ENCODE results near the gene MYH1.

Gene MYH1

DNA sequence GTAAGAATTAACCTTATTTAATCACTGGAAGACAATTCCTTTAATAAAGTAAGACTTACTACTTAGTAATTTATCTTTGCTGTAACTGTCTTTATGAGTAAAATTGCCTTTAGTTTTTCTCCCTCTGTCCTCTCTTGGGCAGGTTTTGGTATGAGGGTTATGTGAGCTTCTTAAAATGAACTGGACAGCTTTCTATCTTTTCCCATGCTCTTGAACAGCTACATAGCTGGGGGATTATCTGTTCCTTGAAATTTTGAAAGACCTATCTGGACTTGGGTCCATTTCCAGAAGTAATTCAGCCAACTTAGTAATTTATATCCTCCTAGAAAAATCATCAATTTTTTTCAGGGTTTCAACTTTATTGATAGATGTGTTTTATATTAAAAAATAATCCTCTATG lies 3.6 kb upstream of the MYH1 start:
- TF ChIP-seq, protein P1, sequence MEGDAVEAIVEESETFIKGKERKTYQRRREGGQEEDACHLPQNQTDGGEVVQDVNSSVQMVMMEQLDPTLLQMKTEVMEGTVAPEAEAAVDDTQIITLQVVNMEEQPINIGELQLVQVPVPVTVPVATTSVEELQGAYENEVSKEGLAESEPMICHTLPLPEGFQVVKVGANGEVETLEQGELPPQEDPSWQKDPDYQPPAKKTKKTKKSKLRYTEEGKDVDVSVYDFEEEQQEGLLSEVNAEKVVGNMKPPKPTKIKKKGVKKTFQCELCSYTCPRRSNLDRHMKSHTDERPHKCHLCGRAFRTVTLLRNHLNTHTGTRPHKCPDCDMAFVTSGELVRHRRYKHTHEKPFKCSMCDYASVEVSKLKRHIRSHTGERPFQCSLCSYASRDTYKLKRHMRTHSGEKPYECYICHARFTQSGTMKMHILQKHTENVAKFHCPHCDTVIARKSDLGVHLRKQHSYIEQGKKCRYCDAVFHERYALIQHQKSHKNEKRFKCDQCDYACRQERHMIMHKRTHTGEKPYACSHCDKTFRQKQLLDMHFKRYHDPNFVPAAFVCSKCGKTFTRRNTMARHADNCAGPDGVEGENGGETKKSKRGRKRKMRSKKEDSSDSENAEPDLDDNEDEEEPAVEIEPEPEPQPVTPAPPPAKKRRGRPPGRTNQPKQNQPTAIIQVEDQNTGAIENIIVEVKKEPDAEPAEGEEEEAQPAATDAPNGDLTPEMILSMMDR (IDR thresholded peaks at IDR 0.05; ENCODE audit: insufficient read depth, low read depth, low read length, missing control alignments), result no peak
- no peak overlapping the region for H3K4me3 ChIP-seq (ENCODE audit: low read length)
- DNase-seq (ENCODE audit: low read depth), result no peak

DNA sequence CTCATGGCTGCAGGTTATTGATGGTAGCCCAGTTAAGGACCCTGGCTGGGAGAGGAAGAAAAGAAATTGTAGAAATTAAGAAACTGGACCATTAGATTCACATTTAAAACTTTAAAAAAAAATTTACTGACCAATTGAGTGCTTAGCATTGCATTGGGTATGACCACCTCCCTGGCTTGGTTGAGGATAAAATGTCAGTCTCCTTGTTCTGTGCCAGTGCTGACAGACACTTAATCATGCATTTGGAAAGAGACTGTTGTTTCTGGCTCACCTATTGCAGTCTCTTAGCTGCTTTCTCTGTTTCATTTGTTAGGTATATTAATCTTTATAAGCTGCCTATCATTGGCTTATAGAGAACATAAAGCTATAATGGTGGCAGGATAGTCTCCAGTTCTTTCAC lies 1.7 kb downstream of the MYH1 start:
- TF ChIP-seq, protein P1 (IDR thresholded peaks at IDR 0.05; ENCODE audit: insufficient read depth, low read depth, low read length, missing control alignments), result no peak
- H3K4me3 ChIP-seq (ENCODE audit: low read length), result no peak overlapping the region
- no peak for DNase-seq (ENCODE audit: low read depth)

DNA sequence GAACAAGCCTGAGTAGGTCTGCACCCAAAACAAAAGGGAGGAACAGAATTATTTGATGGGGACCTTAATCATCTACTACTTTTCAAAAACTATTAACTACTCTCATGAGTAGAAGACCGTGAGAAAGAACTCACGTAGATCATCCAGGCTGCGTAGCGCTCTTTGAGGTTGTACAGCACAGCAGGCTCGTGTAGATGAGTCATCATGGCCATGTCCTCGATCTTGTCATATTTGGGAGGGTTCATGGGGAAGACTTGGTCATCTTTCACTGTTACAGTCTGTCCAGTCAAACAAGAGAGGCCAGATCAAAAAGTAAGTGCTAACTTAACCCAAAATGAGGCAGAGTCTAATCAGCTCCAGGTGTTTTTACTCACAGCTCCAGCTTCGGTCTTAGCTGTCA lies 2.3 kb downstream of the MYH1 start:
- DNase-seq (ENCODE audit: low read depth), result no peak
- no peak overlapping the region for H3K4me3 ChIP-seq (ENCODE audit: low read length)
- TF ChIP-seq, protein P1 (IDR thresholded peaks at IDR 0.05; ENCODE audit: insufficient read depth, low read depth, low read length, missing control alignments), result no peak

DNA sequence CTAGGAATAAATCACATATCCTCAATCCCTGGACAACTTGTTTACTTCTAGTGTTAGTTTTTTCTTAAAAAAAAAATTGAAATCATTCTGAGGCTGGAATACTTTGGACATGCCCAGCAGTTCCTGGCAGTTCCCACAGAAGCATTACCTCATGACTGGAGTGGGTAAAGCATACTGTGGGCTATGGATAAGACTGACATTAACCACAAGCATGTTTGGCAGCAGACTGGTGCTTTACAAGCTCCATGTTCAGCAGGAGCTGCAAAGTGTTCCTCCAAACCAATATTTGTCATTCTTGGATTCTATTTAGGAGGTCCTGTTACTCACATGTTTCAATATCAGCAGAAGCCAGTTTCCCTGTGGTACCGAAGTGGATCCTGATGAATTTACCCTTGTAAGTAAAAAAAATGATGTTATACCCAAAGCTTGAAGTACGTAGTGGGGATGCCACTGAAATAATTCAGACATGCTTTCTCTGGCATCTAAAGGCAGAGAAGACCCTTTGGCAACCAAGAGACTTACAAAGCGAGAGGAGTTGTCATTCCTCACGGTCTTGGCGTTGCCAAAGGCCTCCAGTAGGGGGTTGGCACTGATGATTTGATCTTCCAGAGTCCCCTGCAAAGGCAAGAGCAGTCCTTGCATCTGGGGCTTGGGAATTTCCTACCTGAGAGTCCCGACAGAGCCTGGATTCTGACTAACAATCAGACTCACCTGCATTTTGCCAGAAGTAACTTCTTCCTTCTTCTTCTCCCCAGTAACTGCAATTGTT lies 4.9 kb downstream of the MYH1 start:
- TF ChIP-seq, protein P1 (IDR thresholded peaks at IDR 0.05; ENCODE audit: insufficient read depth, low read depth, low read length, missing control alignments), result no peak
- DNase-seq (ENCODE audit: low read depth), result no peak

DNA sequence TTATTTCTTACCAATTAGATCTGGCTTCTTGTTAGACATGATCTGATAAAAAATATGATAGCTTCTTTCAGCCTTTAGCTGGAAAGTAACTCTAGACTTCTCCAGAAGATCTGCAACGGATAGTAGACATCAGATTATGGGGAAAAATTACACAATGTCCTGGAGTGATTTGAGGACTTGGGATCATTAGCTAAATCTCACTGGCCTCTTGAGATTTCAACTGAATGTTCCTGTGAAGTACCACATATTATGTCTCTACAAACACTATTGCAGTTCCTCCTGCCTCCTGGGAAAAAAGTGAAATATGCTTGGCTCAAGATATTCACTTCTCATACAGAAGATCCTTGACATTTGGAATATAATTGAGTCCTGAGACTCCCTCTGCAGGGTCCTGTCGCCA lies 5.5 kb downstream of the MYH1 start:
- TF ChIP-seq, protein P1 (IDR thresholded peaks at IDR 0.05; ENCODE audit: insufficient read depth, low read depth, low read length, missing control alignments), result no peak
- H3K4me3 ChIP-seq (ENCODE audit: low read length), result no peak overlapping the region
- no peak for DNase-seq (ENCODE audit: low read depth)

More for the DNA sequence above, 4.9 kb downstream of the MYH1 start:
- no peak overlapping the region for H3K4me3 ChIP-seq (ENCODE audit: low read length)

DNA sequence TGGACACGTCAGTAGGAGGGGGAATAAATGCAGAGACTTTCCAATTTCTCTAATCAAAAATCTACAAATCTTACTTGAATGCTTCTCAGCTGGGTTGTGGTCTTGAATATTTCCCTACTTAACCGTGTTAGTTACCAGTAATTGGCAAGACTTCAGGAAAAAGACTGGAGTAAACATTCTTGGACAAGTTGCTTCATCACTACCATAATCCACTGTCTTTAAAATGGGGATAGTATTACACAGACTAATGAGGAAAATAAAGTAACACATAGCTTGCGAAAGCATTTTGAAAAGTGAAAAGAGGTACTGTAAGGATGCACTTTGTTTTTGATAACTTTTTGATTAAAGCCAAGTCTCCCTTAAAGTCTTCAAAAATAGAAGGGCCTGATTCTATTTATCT lies 18.4 kb downstream of the MYH1 start:
- H3K4me3 ChIP-seq (ENCODE audit: low read length), result no peak overlapping the region
- DNase-seq (ENCODE audit: low read depth), result no peak
- TF ChIP-seq, protein P1 (IDR thresholded peaks at IDR 0.05; ENCODE audit: insufficient read depth, low read depth, low read length, missing control alignments), result no peak

DNA sequence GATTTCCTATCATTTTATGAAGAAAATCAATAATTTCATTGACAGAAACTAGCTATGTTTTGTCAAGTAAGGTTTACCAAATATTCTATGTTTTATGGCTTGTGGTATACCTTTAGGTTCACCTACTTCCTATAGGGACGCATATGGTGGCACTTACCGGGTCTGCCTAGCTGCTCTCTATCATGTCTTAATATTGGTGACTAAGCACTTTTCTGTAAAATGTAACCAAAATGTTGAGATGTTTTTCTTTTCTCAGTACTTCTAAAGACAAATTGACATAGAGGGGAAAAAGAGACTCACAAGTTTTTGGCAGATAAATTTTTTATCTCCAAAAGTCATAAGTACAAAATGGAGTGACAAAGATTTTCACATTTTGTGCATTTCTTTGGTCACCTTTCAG lies 26.3 kb downstream of the MYH1 start:
- H3K4me3 ChIP-seq (ENCODE audit: low read length), result no peak overlapping the region
- TF ChIP-seq, protein P1 (IDR thresholded peaks at IDR 0.05; ENCODE audit: insufficient read depth, low read depth, low read length, missing control alignments), result no peak
- DNase-seq (ENCODE audit: low read depth), result no peak

Measured in epithelial cell of esophagus (primary cell).